Glutamatergic neuron (in vitro differentiated cells): ENCODE measurements around the gene IPO5. TPM values are rescaled to one million over a fixed set of nuclear protein-coding genes. Genes with fewer than 3 reads are reported as not detected.
"Not testable (repeated sequence)": the region's sequence is repeated elsewhere in the genome, so short reads cannot be mapped to it uniquely, and the experiment has no call there.

ENCODE experiments used
- DNase-seq: peaks from one replicate; pipeline ENCODE4 v3.0.0; 2022
- H3K27ac Mint-ChIP-seq: one replicate; pipeline ENCODE4 v1.8.0; 2020; ENCODE audit warnings: mild to moderate bottlenecking, mixed read lengths, inconsistent platforms; ENCODE audit not compliant: unreplicated experiment
- H3K27me3 Mint-ChIP-seq: one replicate; pipeline ENCODE4 v1.8.0; 2020; ENCODE audit warnings: mild to moderate bottlenecking, moderate library complexity, mixed read lengths, inconsistent platforms; ENCODE audit not compliant: unreplicated experiment
- H3K36me3 Mint-ChIP-seq: one replicate; pipeline ENCODE4 v1.8.0; 2020; ENCODE audit warnings: mild to moderate bottlenecking, mixed read lengths, inconsistent platforms; ENCODE audit not compliant: unreplicated experiment
- H3K4me1 Mint-ChIP-seq: one replicate; pipeline ENCODE4 v1.8.0; 2020; ENCODE audit warnings: mild to moderate bottlenecking, low read depth, mixed read lengths, inconsistent platforms; ENCODE audit not compliant: unreplicated experiment
- H3K4me3 Mint-ChIP-seq: one replicate; pipeline ENCODE4 v1.8.0; 2020; ENCODE audit warnings: mild to moderate bottlenecking, mixed read lengths, inconsistent platforms; ENCODE audit not compliant: unreplicated experiment
- H3K9me3 Mint-ChIP-seq: one replicate; pipeline ENCODE4 v1.8.0; 2020; ENCODE audit warnings: mild to moderate bottlenecking, moderate library complexity, mixed read lengths, inconsistent platforms; ENCODE audit not compliant: unreplicated experiment
- CTCF ChIP-seq: fragments of 200-600 bp; sonication (generic); IDR thresholded peaks from one replicate; pipeline ENCODE4 v1.5.0; 2021; ENCODE audit not compliant: partially characterized antibody, unreplicated experiment
- total RNA-seq: library from RNA; stranded (reverse); fragmentation: NEBNext Ultra II Directional; extraction: Animal tissue kit (Norgen Biotek cat#: 25700); gene quantifications from one replicate; pipeline ENCODE4 v1.2.1, GENCODE V29; 2021; ENCODE audit not compliant: unreplicated experiment

IPO5 gene
- total RNA-seq, 1 donor from 2014 or later = 122 TPM

GRCh38 chr13:98032168-98032567 is 78.7 kb downstream of the IPO5 start:
- Mint-ChIP-seq H3K4me1 (no peaks in the 10 kb centered on the region), H3K36me3 (no peaks in the 10 kb centered on the region), H3K4me3 (no peak overlapping the region), H3K27me3 (no peaks in the 10 kb centered on the region), H3K9me3 (no peaks in the 10 kb centered on the region), H3K27ac (no peak overlapping the region)
- no peak for DNase-seq
- no peak for TF ChIP-seq CTCF

DNA sequence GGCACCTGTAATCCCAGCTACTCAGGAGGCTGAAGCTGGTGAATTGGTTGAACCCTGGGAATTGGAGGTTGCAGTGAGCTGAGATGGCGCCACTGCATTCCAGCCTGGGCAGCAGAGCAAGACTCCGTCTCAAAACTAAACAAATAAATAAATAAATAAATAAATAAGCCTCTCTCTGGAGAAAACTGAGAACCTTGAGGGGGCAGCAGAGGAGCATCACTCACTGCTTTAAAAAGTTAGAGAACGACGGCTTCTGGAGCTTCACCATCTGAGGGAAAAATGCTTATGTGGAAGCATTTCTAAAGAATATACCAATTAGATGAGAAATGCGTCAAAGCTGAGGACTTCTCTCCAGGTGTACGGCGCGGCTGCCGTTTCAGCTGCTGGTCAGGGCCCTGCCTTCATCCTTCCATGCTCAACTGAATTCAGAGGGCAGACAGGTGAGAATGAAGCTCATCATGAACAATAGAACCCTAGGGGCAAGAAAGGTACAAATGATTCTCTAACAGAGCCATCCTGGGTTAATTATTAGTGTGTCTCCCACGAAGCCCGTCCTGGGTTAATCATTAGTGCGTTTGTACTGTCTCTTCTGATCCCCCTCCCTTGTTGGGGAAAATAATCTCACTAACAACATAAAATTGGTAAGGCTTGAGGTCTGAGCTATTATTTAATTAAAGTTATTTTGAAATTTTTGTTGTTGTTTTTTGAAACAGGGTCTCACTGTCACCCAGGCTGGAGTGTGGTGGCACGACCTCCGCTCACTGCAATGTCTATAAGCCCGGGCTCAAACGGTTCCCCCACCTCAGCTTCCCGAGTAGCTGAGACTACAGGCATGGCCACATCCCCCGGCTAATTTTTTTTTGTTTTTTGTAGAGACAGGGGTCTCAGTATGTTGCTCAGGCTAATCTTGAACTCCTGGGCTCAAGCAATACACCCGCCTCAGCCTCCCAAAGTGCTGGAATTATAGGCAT is 80.1 kb downstream of the IPO5 start:
- TF ChIP-seq CTCF = no peak
- DNase-seq = no peak
- H3K36me3 Mint-ChIP-seq = no peaks in the 10 kb centered on the region
- H3K4me1 Mint-ChIP-seq = no peaks in the 10 kb centered on the region
- H3K27ac Mint-ChIP-seq = no peak overlapping the region
- H3K27me3 Mint-ChIP-seq = no peaks in the 10 kb centered on the region
- no peaks in the 10 kb centered on the region for H3K9me3 Mint-ChIP-seq
- no peak overlapping the region for H3K4me3 Mint-ChIP-seq

GRCh38 chr13:98035373-98035772 is 81.9 kb downstream of the IPO5 start:
- H3K27ac Mint-ChIP-seq = no peak overlapping the region
- no peak overlapping the region for H3K4me3 Mint-ChIP-seq
- no peak for TF ChIP-seq CTCF
- H3K9me3 Mint-ChIP-seq = no peaks in the 10 kb centered on the region
- H3K36me3 Mint-ChIP-seq = no peaks in the 10 kb centered on the region
- no peaks in the 10 kb centered on the region for H3K27me3 Mint-ChIP-seq
- no peak for DNase-seq
- H3K4me1 Mint-ChIP-seq = no peaks in the 10 kb centered on the region

- H3K4me1 Mint-ChIP-seq, H3K9me3 Mint-ChIP-seq, H3K27me3 Mint-ChIP-seq, H3K36me3 Mint-ChIP-seq, H3K27ac Mint-ChIP-seq, H3K4me3 Mint-ChIP-seq, DNase-seq: not testable (repeated sequence)
Observed at GRCh38 chr13:98036564-98037302, 83.3 kb downstream of the IPO5 start.

- Mint-ChIP-seq H3K9me3 (no peaks in the 10 kb centered on the region), H3K4me1 (no peaks in the 10 kb centered on the region), H3K36me3 (peaks cover 5% of the 10 kb centered on the region), H3K27me3 (no peaks in the 10 kb centered on the region), H3K4me3 (no peak overlapping the region), H3K27ac (no peak overlapping the region)
- TF ChIP-seq CTCF = no peak
- no peak for DNase-seq
Observed at GRCh38 chr13:98039261-98039660, 85.8 kb downstream of the IPO5 start.
